ENCODE measurements around the gene UBR1. TPM values are rescaled to one million over a fixed set of nuclear protein-coding genes. Genes with fewer than 3 reads are reported as not detected.

The UBR1 gene
- total RNA-seq, 3 donors from 2014 or later = 33.0 to 52.5 (median 48.5) TPM

DNA sequence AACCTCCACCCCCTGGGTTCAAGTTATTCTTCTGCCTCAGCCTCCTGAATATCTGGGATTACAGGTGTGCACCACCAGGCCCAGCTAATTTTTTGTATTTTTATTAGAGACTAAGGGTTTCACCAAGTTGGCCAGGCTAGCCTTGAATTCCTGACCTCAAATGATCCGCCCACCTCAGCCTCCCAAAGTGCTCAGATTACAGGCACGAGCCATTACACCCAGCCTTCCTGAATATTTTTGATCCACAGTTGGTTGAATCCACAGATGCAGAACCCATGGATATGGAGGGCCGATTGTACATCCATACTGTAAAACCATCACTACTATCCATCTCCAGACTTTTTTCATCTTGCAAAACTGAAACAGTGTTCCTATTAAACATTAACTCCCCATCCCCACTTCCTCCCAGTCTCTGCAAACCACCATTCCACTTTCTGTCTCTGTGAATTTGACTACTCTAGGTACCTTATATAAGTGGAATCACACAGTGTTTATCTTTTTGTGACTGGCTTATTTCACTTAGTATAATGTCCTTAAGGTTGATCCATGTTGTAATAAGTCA lies 19.3 kb upstream of the UBR1 start:
- DNase-seq (ENCODE audit: low spot score in 2 of 2) = no peak
- no peaks in the 10 kb centered on the region for H3K27me3 ChIP-seq
- no peaks in the 10 kb centered on the region for H3K36me3 ChIP-seq
- H3K9me3 ChIP-seq = no peaks in the 10 kb centered on the region
- H3K4me3 ChIP-seq = no peak overlapping the region
- H3K27ac ChIP-seq = no peak overlapping the region
- TF ChIP-seq POLR2AphosphoS5 (IDR thresholded peaks at IDR 0.05) (no peak), POLR2A (IDR thresholded peaks at IDR 0.05) (no peak)
- TF ChIP-seq, protein P1, sequence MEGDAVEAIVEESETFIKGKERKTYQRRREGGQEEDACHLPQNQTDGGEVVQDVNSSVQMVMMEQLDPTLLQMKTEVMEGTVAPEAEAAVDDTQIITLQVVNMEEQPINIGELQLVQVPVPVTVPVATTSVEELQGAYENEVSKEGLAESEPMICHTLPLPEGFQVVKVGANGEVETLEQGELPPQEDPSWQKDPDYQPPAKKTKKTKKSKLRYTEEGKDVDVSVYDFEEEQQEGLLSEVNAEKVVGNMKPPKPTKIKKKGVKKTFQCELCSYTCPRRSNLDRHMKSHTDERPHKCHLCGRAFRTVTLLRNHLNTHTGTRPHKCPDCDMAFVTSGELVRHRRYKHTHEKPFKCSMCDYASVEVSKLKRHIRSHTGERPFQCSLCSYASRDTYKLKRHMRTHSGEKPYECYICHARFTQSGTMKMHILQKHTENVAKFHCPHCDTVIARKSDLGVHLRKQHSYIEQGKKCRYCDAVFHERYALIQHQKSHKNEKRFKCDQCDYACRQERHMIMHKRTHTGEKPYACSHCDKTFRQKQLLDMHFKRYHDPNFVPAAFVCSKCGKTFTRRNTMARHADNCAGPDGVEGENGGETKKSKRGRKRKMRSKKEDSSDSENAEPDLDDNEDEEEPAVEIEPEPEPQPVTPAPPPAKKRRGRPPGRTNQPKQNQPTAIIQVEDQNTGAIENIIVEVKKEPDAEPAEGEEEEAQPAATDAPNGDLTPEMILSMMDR (IDR thresholded peaks at IDR 0.05) = no peak
- H3K4me1 ChIP-seq = no peaks in the 10 kb centered on the region
- intact Hi-C loops (cut with DNase I; ENCODE audit: low total_unique reads) = no loop called here

DNA sequence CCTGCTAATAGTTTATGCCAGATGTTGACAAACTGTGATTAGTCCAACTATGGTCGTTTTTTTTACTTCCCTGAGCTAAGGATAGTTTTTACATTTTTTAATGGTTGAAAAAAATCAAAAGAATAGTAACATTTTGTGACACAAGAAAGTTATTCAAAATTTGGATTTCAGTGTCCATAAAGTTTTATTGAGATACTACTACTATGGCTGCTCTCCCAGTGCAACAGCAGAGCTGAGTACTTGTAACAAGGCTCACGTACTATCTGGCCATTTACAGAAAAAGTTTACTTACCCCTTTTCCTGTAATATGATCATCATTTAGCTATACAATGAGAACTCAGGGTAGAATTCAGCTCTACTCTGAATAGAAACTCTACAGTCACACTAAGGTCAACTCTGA lies 16.0 kb upstream of the UBR1 start:
- no peaks in the 10 kb centered on the region for H3K27me3 ChIP-seq
- no peaks in the 10 kb centered on the region for H3K9me3 ChIP-seq
- H3K27ac ChIP-seq = peak overlapping the region; percentile 85 to 89
- intact Hi-C loops (cut with DNase I; ENCODE audit: low total_unique reads) = no loop called here
- H3K36me3 ChIP-seq = no peaks in the 10 kb centered on the region
- DNase-seq (ENCODE audit: low spot score in 2 of 2) = no peak
- no peaks in the 10 kb centered on the region for H3K4me1 ChIP-seq
- peak overlapping the region in 1 of 3 donors; percentile 69 for H3K4me3 ChIP-seq
- TF ChIP-seq POLR2AphosphoS5 (IDR thresholded peaks at IDR 0.05) (no peak), POLR2A (IDR thresholded peaks at IDR 0.05) (no peak)
- TF ChIP-seq, protein P1 (IDR thresholded peaks at IDR 0.05) = no peak

DNA sequence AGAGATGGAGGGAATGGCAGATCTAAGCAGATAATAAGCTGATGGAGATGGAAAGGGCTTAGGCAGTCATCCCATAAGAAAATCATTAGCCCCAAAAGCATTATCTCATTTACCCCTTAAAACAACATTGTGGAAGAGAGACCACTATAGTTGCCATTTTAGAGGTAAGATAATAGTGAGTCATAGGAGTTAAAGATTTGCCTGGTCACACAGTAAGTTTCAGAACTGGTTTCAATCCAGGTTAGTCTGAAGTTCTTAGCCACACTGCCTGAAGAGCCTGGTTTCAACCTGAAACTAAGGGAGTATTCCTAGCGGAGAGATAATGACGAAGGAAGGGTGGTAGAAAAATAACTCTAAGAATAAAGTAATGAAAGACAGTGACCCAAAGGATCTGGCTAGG lies 13.0 kb upstream of the UBR1 start:
- Histone ChIP-seq H3K4me1 (no peaks in the 10 kb centered on the region), H3K4me3 (no peak overlapping the region), H3K9me3 (no peaks in the 10 kb centered on the region), H3K27ac (no peak overlapping the region), H3K27me3 (no peaks in the 10 kb centered on the region), H3K36me3 (no peaks in the 10 kb centered on the region)
- TF ChIP-seq, protein P1 (IDR thresholded peaks at IDR 0.05) = no peak
- TF ChIP-seq POLR2A (IDR thresholded peaks at IDR 0.05) (no peak), POLR2AphosphoS5 (IDR thresholded peaks at IDR 0.05) (no peak)
- DNase-seq (ENCODE audit: low spot score in 2 of 2) = no peak
- intact Hi-C loops (cut with DNase I; ENCODE audit: low total_unique reads) = loop anchor here (5.0 kb wide), 1 partner anchor 652 kb away; no protein-coding TSS in a partner anchor

DNA sequence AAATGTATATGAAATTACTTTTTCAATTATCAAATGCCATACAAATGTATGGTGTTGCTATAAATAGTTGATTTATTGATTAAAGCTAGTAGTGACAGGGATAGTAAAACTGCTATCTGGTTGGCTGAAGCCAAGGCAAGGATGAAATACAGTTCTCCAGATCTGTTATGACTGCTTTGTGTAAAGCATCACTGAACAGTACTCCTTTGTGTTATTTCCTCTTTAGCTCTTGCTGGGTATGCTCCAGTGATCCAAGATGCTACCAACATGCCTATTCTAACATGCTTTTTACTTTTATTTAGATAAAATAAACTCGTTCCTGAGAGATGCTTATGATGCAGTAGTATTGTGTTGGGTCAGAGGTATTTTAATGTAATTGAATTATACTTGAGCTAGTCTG lies 12.4 kb upstream of the UBR1 start:
- intact Hi-C loops (cut with DNase I; ENCODE audit: low total_unique reads) = loop anchor here (5.0 kb wide), 1 partner anchor 651 kb away; no protein-coding TSS in a partner anchor
- Histone ChIP-seq H3K4me3 (no peak overlapping the region), H3K9me3 (no peaks in the 10 kb centered on the region), H3K4me1 (no peaks in the 10 kb centered on the region), H3K36me3 (no peaks in the 10 kb centered on the region), H3K27ac (no peak overlapping the region), H3K27me3 (no peaks in the 10 kb centered on the region)
- TF ChIP-seq, protein P1 (IDR thresholded peaks at IDR 0.05) = no peak
- TF ChIP-seq POLR2A (IDR thresholded peaks at IDR 0.05) (no peak), POLR2AphosphoS5 (IDR thresholded peaks at IDR 0.05) (no peak)
- DNase-seq (ENCODE audit: low spot score in 2 of 2) = no peak

GRCh38 chr15:43111354-43111753 lies 5.5 kb upstream of the UBR1 start:
- H3K27ac ChIP-seq = no peak overlapping the region
- DNase-seq (ENCODE audit: low spot score in 2 of 2) = no peak
- H3K4me3 ChIP-seq = no peak overlapping the region
- H3K9me3 ChIP-seq = no peaks in the 10 kb centered on the region
- H3K27me3 ChIP-seq = no peaks in the 10 kb centered on the region
- H3K36me3 ChIP-seq = no peaks in the 10 kb centered on the region
- TF ChIP-seq POLR2AphosphoS5 (IDR thresholded peaks at IDR 0.05) (no peak), POLR2A (IDR thresholded peaks at IDR 0.05) (no peak)
- no peaks in the 10 kb centered on the region for H3K4me1 ChIP-seq
- intact Hi-C loops (cut with DNase I; ENCODE audit: low total_unique reads) = no loop called here
